Suprapubic skin (tissue), 4 donors: Measurements from ENCODE around the gene VAV1. TPM values are rescaled to one million over a fixed set of nuclear protein-coding genes. Genes with fewer than 3 reads are reported as not detected.

Source experiments
- DNase-seq, 2 donors: peaks; one replicate each; pipeline ENCODE4 v3.0.0-alpha.2; 2019; ENCODE audit warnings: low spot score in 2 of 2
- H3K27ac ChIP-seq: fragments of 200-600 bp; sonication (generic); one replicate; pipeline ENCODE4 v1.5.1; 2019
- H3K27me3 ChIP-seq: fragments of 200-600 bp; sonication (generic); one replicate; pipeline ENCODE4 v1.5.1; 2019
- H3K36me3 ChIP-seq: fragments of 200-600 bp; sonication (generic); one replicate; pipeline ENCODE4 v1.5.1; 2019
- H3K4me1 ChIP-seq: fragments of 200-600 bp; sonication (generic); one replicate; pipeline ENCODE4 v1.5.1; 2019
- H3K4me3 ChIP-seq: fragments of 200-600 bp; sonication (generic); one replicate; pipeline ENCODE4 v1.5.1; 2019; ENCODE audit warnings: mild to moderate bottlenecking
- H3K9me3 ChIP-seq: fragments of 200-600 bp; sonication (generic); one replicate; pipeline ENCODE4 v1.5.1; 2019
- EP300 ChIP-seq: sonication (generic); formaldehyde crosslinking; IDR thresholded peaks from one replicate; pipeline ENCODE4 v1.6.1; 2017; ENCODE audit warnings: antibody characterized with exemption
- POLR2A ChIP-seq, 2 donors: fragments of 450-650 bp; IDR thresholded peaks; one replicate each; pipeline ENCODE4 v1.6.1; 2017; ENCODE audit warnings: antibody characterized with exemption in 2 of 2, mild to moderate bottlenecking in 2 of 2, moderate library complexity in 2 of 2
- POLR2AphosphoS5 ChIP-seq, 3 donors: sonication (generic); formaldehyde crosslinking; IDR thresholded peaks; one replicate each; pipeline ENCODE4 v1.6.1; 2017; ENCODE audit warnings: antibody characterized with exemption in 3 of 3
- WGBS: methylation state at CpG from one replicate; pipeline ENCODE4 v1.1.5; 2018; 5-methylcytosine and 5-hydroxymethylcytosine counted together
- total RNA-seq, 4 donors: library from RNA; depleted of rRNA; stranded (reverse); fragments of >200 nt; gene quantifications; one replicate each; pipeline ENCODE4 v1.1.0, GENCODE V29; 2016
- TF ChIP-seq, protein P1 (sequence below), 2 donors: fragments of 200-600 bp in 1 of 2; fragments of 450-650 bp in 1 of 2; sonication (generic) in 1 of 2; IDR thresholded peaks; one replicate each; pipeline ENCODE4 v1.5.1; 2016 to 2019; ENCODE audit warnings: antibody characterized with exemption in 2 of 2, mild to moderate bottlenecking in 1 of 2, moderate library complexity in 1 of 2

The VAV1 gene, protein sequence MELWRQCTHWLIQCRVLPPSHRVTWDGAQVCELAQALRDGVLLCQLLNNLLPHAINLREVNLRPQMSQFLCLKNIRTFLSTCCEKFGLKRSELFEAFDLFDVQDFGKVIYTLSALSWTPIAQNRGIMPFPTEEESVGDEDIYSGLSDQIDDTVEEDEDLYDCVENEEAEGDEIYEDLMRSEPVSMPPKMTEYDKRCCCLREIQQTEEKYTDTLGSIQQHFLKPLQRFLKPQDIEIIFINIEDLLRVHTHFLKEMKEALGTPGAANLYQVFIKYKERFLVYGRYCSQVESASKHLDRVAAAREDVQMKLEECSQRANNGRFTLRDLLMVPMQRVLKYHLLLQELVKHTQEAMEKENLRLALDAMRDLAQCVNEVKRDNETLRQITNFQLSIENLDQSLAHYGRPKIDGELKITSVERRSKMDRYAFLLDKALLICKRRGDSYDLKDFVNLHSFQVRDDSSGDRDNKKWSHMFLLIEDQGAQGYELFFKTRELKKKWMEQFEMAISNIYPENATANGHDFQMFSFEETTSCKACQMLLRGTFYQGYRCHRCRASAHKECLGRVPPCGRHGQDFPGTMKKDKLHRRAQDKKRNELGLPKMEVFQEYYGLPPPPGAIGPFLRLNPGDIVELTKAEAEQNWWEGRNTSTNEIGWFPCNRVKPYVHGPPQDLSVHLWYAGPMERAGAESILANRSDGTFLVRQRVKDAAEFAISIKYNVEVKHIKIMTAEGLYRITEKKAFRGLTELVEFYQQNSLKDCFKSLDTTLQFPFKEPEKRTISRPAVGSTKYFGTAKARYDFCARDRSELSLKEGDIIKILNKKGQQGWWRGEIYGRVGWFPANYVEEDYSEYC
- 1 to 10 TPM; 1.1 to 3.1 (median 1.2) TPM for total RNA-seq

GRCh38 chr19:6772028-6772865 lies at the start of gene VAV1:
TSS of gene VAV1 (plus strand) at chr19:6772708. CDS start at chr19:6772808, 100 bp downstream.
- no peak for TF ChIP-seq POLR2AphosphoS5 (IDR thresholded peaks at IDR 0.05)
- TF ChIP-seq EP300, result no peak
- TF ChIP-seq POLR2A (IDR thresholded peaks at IDR 0.05), result no peak
- TF ChIP-seq, protein P1, sequence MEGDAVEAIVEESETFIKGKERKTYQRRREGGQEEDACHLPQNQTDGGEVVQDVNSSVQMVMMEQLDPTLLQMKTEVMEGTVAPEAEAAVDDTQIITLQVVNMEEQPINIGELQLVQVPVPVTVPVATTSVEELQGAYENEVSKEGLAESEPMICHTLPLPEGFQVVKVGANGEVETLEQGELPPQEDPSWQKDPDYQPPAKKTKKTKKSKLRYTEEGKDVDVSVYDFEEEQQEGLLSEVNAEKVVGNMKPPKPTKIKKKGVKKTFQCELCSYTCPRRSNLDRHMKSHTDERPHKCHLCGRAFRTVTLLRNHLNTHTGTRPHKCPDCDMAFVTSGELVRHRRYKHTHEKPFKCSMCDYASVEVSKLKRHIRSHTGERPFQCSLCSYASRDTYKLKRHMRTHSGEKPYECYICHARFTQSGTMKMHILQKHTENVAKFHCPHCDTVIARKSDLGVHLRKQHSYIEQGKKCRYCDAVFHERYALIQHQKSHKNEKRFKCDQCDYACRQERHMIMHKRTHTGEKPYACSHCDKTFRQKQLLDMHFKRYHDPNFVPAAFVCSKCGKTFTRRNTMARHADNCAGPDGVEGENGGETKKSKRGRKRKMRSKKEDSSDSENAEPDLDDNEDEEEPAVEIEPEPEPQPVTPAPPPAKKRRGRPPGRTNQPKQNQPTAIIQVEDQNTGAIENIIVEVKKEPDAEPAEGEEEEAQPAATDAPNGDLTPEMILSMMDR (IDR thresholded peaks at IDR 0.05), result no peak
- Histone ChIP-seq H3K27ac (no peak within 1 kb of the TSS), H3K4me1 (peaks cover 8% of the 10 kb centered on the region), H3K9me3 (no peaks in the 10 kb centered on the region), H3K4me3 (peak within 1 kb of the TSS; percentile 40), H3K36me3 (no peaks in the 10 kb centered on the region), H3K27me3 (no peaks in the 10 kb centered on the region)
- peak; percentile 75 to 84 for DNase-seq
- 69% methylated on average over 8 of the region's 25 CpGs for WGBS

DNA sequence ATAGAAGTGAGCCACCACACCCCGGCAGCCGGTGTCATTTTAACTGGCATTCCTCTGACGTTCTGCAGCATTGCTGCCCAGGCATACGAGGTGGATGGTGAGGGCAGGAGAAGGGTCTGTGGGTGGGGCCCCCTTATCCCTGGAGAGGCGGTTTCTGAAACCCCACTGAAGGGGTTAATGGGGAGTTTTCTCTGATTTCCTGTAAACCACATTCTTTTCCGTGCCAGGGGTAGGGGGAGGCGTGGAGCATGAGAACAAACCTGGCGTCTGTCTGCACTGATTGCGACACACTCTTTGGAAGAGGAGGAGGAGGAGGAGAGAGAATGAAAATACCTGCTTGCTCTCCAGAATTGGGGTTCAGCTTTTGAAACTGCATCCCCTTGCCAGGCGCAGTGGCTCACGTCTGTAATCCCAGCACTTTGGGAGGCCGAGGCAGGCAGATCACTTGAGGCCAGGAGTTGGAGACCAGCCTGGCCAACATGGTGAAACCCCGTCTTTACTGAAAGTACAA lies 49.3 kb upstream of the VAV1 start:
- peak in 1 of 2 donors; percentile 72 for DNase-seq
- WGBS, result 12% methylated on average over 13 of the region's 13 CpGs
- peak overlapping the region; percentile 54 for H3K27ac ChIP-seq
- H3K36me3 ChIP-seq, result no peaks in the 10 kb centered on the region
- H3K4me3 ChIP-seq, result no peak overlapping the region
- peaks cover 24% of the 10 kb centered on the region for H3K4me1 ChIP-seq
- no peaks in the 10 kb centered on the region for H3K9me3 ChIP-seq
- H3K27me3 ChIP-seq, result no peaks in the 10 kb centered on the region
- TF ChIP-seq EP300, result no peak
- no peak for TF ChIP-seq POLR2A (IDR thresholded peaks at IDR 0.05)
- TF ChIP-seq POLR2AphosphoS5 (IDR thresholded peaks at IDR 0.05), result no peak
- TF ChIP-seq, protein P1 (IDR thresholded peaks at IDR 0.05), result no peak

- no peak for DNase-seq
- Histone ChIP-seq H3K36me3 (no peaks in the 10 kb centered on the region), H3K27ac (peak overlapping the region; percentile 54), H3K4me3 (no peak overlapping the region), H3K9me3 (no peaks in the 10 kb centered on the region), H3K4me1 (peaks cover 24% of the 10 kb centered on the region), H3K27me3 (no peaks in the 10 kb centered on the region)
- TF ChIP-seq, protein P1 (IDR thresholded peaks at IDR 0.05), result no peak
- TF ChIP-seq EP300, result no peak
- TF ChIP-seq POLR2AphosphoS5 (IDR thresholded peaks at IDR 0.05), result no peak
- no peak for TF ChIP-seq POLR2A (IDR thresholded peaks at IDR 0.05)
- 56% methylated on average over 5 of the region's 5 CpGs for WGBS
These were observed 48.8 kb upstream of the VAV1 start for GRCh38 chr19:6723738-6724137.

DNA sequence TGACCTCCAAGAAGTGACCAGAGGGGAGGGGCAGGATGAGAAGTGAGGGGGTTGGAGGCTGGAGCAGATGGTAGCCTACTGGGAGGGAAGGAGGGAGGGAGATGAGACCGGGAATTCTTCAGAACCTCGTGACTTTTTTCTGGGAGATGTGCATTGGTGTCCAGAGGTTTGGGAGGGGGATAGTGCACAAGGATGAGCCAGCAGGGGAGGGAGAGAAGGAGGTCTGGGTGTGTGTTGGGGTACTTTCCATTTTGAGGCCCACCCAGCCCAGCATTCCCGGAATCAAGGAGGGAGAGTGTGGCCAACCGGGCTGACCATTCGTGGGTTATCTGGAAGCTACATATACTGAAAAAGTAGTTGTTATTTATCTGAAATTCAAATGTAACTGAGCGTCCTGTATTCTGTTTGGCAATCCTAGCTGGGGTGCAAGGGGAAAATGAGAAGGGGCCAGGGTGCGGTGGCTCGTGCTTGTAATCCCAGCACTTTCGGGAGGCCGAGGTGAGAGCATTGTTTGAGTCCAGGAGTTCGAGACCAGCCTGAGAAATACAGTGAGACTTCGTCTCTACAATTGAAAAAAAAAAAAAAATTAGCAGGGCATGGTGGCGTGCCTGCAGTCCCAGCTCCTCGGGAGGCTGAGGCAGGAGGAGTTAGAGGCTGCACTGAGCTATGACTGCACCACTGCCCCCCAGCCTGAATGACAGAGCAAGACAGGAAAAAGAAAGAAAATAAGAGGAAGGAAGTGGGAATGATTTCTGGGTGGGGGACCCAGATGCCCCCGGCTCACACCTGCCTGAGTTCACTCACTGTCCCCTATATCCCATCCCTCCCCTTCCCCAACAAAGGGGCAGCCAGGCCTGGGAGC lies 47.6 kb upstream of the VAV1 start:
- WGBS, result 70% methylated on average over 15 of the region's 15 CpGs
- no peaks in the 10 kb centered on the region for H3K36me3 ChIP-seq
- H3K9me3 ChIP-seq, result no peaks in the 10 kb centered on the region
- H3K4me1 ChIP-seq, result peaks cover 24% of the 10 kb centered on the region
- no peak overlapping the region for H3K27ac ChIP-seq
- no peak for DNase-seq
- TF ChIP-seq EP300 (no peak), POLR2A (IDR thresholded peaks at IDR 0.05) (no peak), POLR2AphosphoS5 (IDR thresholded peaks at IDR 0.05) (no peak)
- TF ChIP-seq, protein P1 (IDR thresholded peaks at IDR 0.05), result no peak
- H3K27me3 ChIP-seq, result no peaks in the 10 kb centered on the region
- H3K4me3 ChIP-seq, result no peak overlapping the region
